GM10847 (cell line): ENCODE data around the gene SPOCK2.

ENCODE experiments used
- POLR2A ChIP-seq: IDR thresholded peaks from 2 replicates; pipeline ENCODE4 v1.6.1; 2011; ENCODE audit not compliant: insufficient read length; ENCODE audit errors: extremely low read depth

SPOCK2 gene

GRCh38 chr10:72114706-72115450, 26.5 kb upstream of the SPOCK2 start:
- TF ChIP-seq POLR2A: no peak

DNA sequence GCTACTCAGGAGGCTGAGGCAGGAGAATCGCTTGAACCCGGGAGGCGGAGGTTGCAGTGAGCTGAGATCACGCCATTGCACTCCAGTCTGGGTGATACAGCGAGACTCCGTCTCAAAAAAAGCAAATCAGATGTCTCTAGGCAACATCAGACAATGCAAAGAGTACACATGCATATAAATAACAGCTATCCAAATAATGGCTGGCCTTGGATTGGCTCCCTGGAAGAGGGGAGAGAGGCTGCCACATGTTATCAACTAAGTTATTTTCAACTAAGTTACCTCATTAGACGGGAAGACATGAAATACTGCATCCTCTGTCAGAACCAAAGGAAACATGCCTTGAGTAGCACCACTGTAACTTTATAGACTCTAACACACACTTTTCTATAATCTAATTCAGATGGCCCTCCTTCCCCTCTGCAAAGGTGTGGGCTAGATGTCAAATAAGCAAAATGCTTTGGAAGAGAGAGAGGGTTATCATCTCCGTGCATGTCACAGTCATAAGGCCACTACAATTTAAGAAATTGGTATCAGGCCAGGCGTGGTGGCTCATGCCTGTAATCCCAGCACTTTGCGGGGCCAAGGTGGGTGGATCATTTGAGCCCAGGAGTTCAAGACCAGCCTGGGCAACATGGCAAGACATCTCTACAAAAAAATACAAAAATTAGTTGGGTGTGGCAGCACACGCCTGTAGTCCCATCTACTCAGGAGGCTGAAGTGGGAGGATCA, 22.5 kb upstream of the SPOCK2 start:
- no peak for TF ChIP-seq POLR2A

GRCh38 chr10:72109636-72110157, 21.3 kb upstream of the SPOCK2 start:
- TF ChIP-seq POLR2A: no peak

DNA sequence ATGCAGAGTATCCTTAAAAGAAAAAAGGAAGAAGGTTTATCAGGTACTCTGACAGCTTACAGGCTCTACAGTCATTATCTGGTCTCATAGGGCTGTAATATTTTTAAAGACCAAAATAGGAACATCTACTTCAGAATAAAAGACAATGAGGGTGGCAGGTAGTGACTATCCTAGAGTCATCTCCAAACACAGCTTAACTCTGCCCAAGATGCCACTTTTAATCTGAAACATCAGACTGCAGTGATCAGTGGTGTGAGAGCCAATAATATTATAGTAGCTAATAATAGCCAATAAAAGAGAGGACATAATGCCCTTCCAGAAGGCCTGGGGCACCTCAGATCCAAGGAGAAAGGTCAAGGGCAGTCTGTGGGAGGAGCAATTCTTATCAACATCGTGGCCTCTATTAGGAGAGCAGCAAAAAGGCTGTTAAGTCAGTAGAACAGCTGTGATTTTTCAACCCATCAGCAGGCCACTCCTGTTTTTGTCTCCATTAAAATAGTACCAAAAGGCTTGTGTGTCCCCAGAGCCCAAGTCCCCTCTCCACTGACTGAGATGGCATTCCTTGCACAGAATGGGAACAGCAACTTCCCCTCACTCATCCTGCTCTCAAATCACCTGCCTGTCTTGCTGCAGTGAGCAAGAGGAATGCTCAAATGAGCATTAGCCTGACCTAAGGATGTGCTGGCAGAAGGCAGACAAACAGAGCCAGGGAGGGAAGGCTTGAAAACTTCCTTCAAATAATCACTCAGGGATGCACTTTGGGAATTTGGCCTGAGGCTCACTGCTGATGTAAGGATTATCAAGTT, 20.7 kb upstream of the SPOCK2 start:
- TF ChIP-seq POLR2A: no peak

GRCh38 chr10:72107325-72108003, 19.1 kb upstream of the SPOCK2 start:
- TF ChIP-seq POLR2A: no peak

DNA sequence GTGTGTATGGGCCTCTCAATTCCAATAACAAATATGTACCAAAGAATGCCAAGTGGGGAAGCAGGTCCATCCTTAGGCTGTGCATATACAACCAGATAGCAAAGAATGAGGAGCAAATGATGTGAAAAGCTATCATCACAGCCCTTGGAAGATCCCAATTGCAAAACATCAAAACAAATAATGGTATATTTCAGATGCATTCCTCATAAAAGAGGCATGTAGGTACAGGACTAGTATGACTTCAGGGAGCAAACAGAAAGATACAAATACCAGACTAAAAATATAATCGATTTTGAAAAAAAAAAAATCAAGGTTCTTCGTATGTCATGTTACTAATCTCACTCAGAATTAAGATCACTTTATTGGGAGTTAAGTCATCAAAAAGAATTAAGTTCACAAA, 18.5 kb upstream of the SPOCK2 start:
- TF ChIP-seq POLR2A: no peak

DNA sequence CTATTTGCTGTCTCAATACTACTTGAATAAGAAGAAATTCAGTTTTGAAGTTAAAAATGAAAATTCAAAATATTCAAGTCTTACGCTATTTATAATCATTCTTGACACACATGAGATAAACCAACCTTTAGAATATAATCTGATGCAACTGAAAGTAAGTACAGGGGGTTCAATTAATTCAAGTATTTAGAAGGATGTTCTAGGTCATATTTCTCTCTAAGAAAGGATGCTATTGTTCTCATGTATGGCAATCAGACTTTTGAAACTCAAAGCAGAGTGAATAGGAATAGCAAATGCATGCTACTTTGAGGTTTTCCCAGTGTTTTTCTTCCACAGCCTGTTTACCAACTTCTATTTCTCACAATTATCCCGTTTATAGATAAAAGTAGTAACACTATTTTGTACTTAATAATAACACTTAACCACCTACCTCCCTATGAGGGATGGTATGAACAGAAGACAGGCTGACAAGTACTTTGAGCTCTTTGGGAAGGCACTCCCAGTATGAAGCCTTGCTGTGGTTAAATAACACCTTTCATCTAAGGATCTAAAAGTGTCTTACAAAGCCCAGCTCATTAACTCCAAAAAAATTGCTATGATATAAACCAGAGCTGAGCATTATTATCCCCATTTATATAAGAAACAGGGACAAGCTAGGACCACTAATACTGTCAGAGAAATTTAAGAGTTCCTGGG, 18.0 kb upstream of the SPOCK2 start:
- no peak for TF ChIP-seq POLR2A

DNA sequence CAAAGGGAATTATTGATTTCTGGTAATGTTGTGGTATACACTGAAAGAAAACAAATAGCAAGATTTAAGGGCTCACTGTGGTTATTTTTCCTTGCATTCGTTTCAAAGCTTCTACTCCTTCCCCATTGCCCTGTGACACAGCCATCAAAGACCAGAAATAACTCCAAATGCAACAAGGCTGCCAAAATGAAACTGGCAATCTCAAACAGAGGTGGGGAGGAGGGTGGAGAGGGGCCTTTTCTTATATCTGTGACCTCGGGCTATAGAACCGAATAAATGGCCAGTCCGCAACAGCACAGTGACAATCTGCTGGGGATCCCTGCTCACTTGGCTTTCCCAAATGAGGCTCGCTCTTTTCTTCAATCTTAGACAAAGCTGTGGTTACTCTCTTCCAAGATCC, 17.4 kb upstream of the SPOCK2 start:
- no peak for TF ChIP-seq POLR2A

DNA sequence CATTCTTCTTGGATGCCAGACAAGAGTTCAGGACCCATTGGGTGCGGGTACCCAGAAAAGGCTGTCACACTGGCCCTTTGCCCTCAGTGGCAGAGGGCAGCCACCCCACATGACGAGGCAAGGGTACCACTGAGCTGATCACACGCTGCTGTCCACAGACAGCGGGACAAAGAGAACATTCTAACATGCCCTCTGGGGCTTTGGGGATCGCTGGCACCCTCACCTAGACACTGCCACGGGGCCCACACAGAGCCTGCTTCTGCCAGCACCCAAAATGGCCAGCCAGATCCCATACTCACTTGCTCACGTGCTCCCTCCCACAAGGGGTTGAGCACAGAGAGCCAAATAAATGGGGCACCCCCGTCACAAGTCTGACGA, 16.7 kb upstream of the SPOCK2 start:
- no peak for TF ChIP-seq POLR2A

GRCh38 chr10:72104472-72105097, 16.2 kb upstream of the SPOCK2 start:
- no peak for TF ChIP-seq POLR2A

GRCh38 chr10:72099600-72099921, 11.2 kb upstream of the SPOCK2 start:
- no peak for TF ChIP-seq POLR2A

GRCh38 chr10:72098836-72099599, 10.7 kb upstream of the SPOCK2 start:
- no peak for TF ChIP-seq POLR2A

DNA sequence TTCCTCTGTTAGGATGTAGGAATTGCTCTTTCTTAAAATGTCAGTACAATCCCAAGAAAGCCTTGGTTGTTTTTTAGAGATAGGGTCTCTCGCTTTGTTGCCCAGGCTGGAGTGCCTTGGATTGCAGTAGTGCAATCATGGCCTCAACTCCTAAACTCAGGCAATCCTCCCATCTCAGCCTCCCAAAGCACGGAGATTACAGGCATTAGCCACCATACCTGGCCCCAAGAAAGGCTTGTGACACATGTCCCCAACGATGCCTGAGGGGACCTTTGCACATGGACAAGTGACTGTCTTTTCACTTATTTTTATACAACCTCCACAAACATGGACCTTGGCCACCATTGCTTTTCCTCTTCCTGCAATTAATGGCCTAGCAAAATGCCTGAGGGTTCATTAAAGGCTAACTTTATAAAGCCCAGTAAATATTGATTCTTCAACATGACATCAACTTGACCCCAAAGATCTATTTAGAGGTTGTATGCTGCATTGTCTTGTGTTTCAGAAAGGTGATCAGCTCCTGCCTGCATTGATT, 10.0 kb upstream of the SPOCK2 start:
- no peak for TF ChIP-seq POLR2A
